HepG2 (cell line): ENCODE measurements around the gene FAM83G. TPM values are rescaled to one million over a fixed set of nuclear protein-coding genes. Genes with fewer than 3 reads are reported as not detected.

Experiments used
- DNMT1 ChIP-seq: sonication (generic); formaldehyde crosslinking; IDR thresholded peaks from 2 replicates; pipeline ENCODE4 v1.5.1; 2020; ENCODE audit warnings: mild to moderate bottlenecking, missing genetic modification reagents
- HNRNPL ChIP-seq: fragments of 200-400 bp; formaldehyde crosslinking; IDR thresholded peaks from 2 replicates; pipeline ENCODE4 v1.6.1; 2017; ENCODE audit warnings: mild to moderate bottlenecking, low read depth, low read length
- JUNB ChIP-seq: sonication (generic); formaldehyde crosslinking; IDR thresholded peaks from 2 replicates; pipeline ENCODE4 v1.8.0; 2022; ENCODE audit warnings: missing genetic modification reagents, mild to moderate bottlenecking, borderline replicate concordance
- KDM5A ChIP-seq: fragments of 200-600 bp; sonication (generic); IDR thresholded peaks from 2 replicates; pipeline ENCODE4 v1.7.0; 2018; ENCODE audit warnings: antibody characterized with exemption, mild to moderate bottlenecking, low read length, borderline replicate concordance
- KLF13 ChIP-seq: sonication (generic); formaldehyde crosslinking; IDR thresholded peaks from 2 replicates; pipeline ENCODE4 v1.4.0; 2020; ENCODE audit warnings: mild to moderate bottlenecking, missing genetic modification reagents
- KLF9 ChIP-seq: IDR thresholded peaks from 2 replicates; pipeline ENCODE4 v1.6.1; 2016; ENCODE audit warnings: low read depth
- MED1 ChIP-seq: sonication (generic); formaldehyde crosslinking; IDR thresholded peaks from 2 replicates; pipeline ENCODE4 v1.4.0; 2020; ENCODE audit warnings: missing genetic modification reagents
- PTBP1 ChIP-seq: fragments of 200-400 bp; formaldehyde crosslinking; IDR thresholded peaks from 2 replicates; pipeline ENCODE4 v1.6.1; 2018; ENCODE audit warnings: low read length, low read depth; ENCODE audit not compliant: poor library complexity, severe bottlenecking
- RBM22 ChIP-seq: fragments of 200-400 bp; formaldehyde crosslinking; optimal IDR thresholded peaks from 2 replicates; pipeline ENCODE3; 2017; ENCODE audit warnings: mild to moderate bottlenecking, low read length, moderate library complexity
- RFX3 ChIP-seq: IDR thresholded peaks from 2 replicates; pipeline ENCODE4 v1.6.1; 2016; ENCODE audit warnings: missing biosample characterization, missing genetic modification reagents
- RFXANK ChIP-seq: IDR thresholded peaks from 2 replicates; pipeline ENCODE4 v1.6.1; 2016
- ZKSCAN1 ChIP-seq: fragments of 150-350 bp; IDR thresholded peaks from 2 replicates; pipeline ENCODE4 v1.6.1; 2014; ENCODE audit warnings: low read length
- ZNF432 ChIP-seq: sonication (generic); formaldehyde crosslinking; IDR thresholded peaks from 2 replicates; pipeline ENCODE4 v1.5.0; 2020; ENCODE audit warnings: missing genetic modification reagents, mild to moderate bottlenecking, borderline replicate concordance
- ZSCAN21 ChIP-seq: sonication (generic); formaldehyde crosslinking; IDR thresholded peaks from 2 replicates; pipeline ENCODE4 v1.8.0; 2022; ENCODE audit warnings: mild to moderate bottlenecking, missing genetic modification reagents, moderate library complexity, borderline replicate concordance
- ZZZ3 ChIP-seq: sonication (generic); formaldehyde crosslinking; IDR thresholded peaks from 2 replicates; pipeline ENCODE4 v1.4.0; 2020; ENCODE audit warnings: missing genetic modification reagents, mild to moderate bottlenecking, borderline replicate concordance
- polyA plus RNA-seq, 8 experiments: library from polyadenylated mRNA; depleted of rRNA in 3 of 8; stranded (reverse) in 7 of 8; unstranded in 1 of 8; fragments of >200 nt; fragmentation: Illumina TruSeq in 4 of 8; extraction: Trizol in 4 of 8; gene quantifications; 2 replicates each; pipeline versions ENCODE4 v1.2.1 to v1.2.3, GENCODE V29; 2011 to 2016; ENCODE audit warnings: low read depth in 4 of 8, missing spikeins in 1 of 8, mixed read lengths in 1 of 8; ENCODE audit not compliant: insufficient read depth in 1 of 8
- total RNA-seq, 5 experiments: library from RNA; depleted of rRNA; stranded (reverse); fragments of >200 nt; fragmentation: Illumina TruSeq; extraction: Trizol; gene quantifications; 2 replicates each; pipeline ENCODE4 v1.2.3, GENCODE V29; 2016; ENCODE audit warnings: low read depth in 1 of 5
- TF ChIP-seq, protein P1 (sequence below), 2 experiments: sonication (generic) in 1 of 2; formaldehyde crosslinking in 1 of 2; IDR thresholded peaks; 2 replicates each; pipeline versions ENCODE4 v1.4.0 to v1.6.1; 2018 to 2020; ENCODE audit warnings: missing genetic modification reagents in 2 of 2, borderline replicate concordance in 1 of 2, low read depth in 1 of 2, mild to moderate bottlenecking in 1 of 2, missing biosample characterization in 1 of 2
- TF ChIP-seq, protein P2 (sequence below): sonication (generic); formaldehyde crosslinking; IDR thresholded peaks from 2 replicates; pipeline ENCODE4 v1.8.1; 2023; ENCODE audit warnings: missing genetic modification reagents, inconsistent platforms, borderline replicate concordance
- TF ChIP-seq, protein P3 (sequence below): sonication (generic); formaldehyde crosslinking; conservative IDR thresholded peaks from 2 replicates; pipeline ENCODE4 v1.8.1; 2023; ENCODE audit warnings: missing genetic modification reagents
- TF ChIP-seq, protein P4 (sequence below): IDR thresholded peaks from 2 replicates; pipeline ENCODE4 v1.6.1; 2016; ENCODE audit warnings: low read depth, control low read depth
- TF ChIP-seq, protein P5 (sequence below): sonication (generic); formaldehyde crosslinking; IDR thresholded peaks from 2 replicates; pipeline ENCODE4 v1.4.0; 2020; ENCODE audit warnings: missing genetic modification reagents, borderline replicate concordance

The FAM83G gene
- total and polyA plus RNA-seq, 2 of the 13 experiments (the other 11 are each of a cell fraction or from before 2014, with no cell fraction given) = 13.7 to 18.6 TPM

DNA sequence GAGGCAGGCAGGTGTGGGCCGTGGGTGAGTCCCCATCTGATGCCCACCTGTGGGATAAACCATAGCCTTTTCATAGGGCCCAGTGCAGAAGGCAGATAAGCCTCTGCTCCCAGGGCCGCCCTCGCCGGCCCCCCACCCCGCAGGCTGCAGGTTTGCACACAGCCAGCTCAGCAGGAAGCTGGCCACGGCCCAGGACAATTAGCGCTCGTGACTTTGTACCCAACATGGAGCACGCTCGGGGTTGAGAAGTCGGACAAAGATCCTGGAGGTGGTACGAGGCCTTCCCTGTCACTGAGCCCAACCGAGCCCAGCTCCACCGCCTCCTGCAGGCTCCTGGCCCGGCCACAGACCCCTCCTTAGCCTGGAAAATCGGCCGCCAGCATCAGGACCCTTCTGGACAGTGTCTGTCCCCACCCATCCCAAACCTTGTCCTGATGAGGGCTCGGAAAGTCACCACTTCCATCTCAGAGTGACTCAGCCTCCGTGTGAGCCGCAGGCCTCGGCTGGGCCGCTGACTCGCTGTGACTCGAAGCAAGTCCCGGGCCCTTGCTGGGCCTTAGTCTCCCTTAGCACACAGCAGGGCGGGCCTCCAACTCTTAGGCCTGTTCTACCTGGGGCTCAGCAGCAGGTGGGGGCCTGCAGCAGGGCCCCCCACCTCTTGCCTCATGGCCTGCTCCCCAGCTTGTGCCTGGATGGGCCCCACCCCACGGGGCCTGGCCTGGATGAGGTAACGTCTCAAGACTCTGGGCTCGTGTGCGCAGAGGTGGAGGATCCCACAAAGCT lies 22.7 kb downstream of the FAM83G start (continued):
- TF ChIP-seq, protein P1, sequence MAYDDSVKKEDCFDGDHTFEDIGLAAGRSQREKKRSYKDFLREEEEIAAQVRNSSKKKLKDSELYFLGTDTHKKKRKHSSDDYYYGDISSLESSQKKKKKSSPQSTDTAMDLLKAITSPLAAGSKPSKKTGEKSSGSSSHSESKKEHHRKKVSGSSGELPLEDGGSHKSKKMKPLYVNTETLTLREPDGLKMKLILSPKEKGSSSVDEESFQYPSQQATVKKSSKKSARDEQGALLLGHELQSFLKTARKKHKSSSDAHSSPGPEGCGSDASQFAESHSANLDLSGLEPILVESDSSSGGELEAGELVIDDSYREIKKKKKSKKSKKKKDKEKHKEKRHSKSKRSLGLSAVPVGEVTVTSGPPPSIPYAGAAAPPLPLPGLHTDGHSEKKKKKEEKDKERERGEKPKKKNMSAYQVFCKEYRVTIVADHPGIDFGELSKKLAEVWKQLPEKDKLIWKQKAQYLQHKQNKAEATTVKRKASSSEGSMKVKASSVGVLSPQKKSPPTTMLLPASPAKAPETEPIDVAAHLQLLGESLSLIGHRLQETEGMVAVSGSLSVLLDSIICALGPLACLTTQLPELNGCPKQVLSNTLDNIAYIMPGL (CRISPR knock-in tag; IDR thresholded peaks at IDR 0.05; ENCODE audit: borderline replicate concordance in 1 of 2, low read depth in 1 of 2) = no peak; a peak in 1 of 4 replicates
- no peak; the same call in 1 of the 2 replicates for TF ChIP-seq ZKSCAN1
- TF ChIP-seq, protein P2, sequence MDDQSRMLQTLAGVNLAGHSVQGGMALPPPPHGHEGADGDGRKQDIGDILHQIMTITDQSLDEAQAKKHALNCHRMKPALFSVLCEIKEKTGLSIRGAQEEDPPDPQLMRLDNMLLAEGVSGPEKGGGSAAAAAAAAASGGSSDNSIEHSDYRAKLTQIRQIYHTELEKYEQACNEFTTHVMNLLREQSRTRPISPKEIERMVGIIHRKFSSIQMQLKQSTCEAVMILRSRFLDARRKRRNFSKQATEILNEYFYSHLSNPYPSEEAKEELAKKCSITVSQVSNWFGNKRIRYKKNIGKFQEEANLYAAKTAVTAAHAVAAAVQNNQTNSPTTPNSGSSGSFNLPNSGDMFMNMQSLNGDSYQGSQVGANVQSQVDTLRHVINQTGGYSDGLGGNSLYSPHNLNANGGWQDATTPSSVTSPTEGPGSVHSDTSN (CRISPR knock-in tag) = no peak
- peak; percentile 94; the same call in 1 of the 2 replicates for TF ChIP-seq HNRNPL
- peak; percentile 77; the same call in 1 of the 2 replicates for TF ChIP-seq ZSCAN21
- no peak for TF ChIP-seq KLF13
- no peak for TF ChIP-seq KDM5A
- TF ChIP-seq ZZZ3 (CRISPR knock-in tag) = 0 out of 2 replicates have a peak, but pooled peaks have one; percentile 61
- TF ChIP-seq PTBP1 = no peak
- TF ChIP-seq RFXANK (CRISPR knock-in tag) = no peak
- no peak for TF ChIP-seq ZNF432 (CRISPR knock-in tag)
- TF ChIP-seq, protein P3, sequence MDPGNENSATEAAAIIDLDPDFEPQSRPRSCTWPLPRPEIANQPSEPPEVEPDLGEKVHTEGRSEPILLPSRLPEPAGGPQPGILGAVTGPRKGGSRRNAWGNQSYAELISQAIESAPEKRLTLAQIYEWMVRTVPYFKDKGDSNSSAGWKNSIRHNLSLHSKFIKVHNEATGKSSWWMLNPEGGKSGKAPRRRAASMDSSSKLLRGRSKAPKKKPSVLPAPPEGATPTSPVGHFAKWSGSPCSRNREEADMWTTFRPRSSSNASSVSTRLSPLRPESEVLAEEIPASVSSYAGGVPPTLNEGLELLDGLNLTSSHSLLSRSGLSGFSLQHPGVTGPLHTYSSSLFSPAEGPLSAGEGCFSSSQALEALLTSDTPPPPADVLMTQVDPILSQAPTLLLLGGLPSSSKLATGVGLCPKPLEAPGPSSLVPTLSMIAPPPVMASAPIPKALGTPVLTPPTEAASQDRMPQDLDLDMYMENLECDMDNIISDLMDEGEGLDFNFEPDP (CRISPR knock-in tag) = 0 out of 2 replicates have a peak, but pooled peaks have one; percentile 48
- TF ChIP-seq RBM22 = no peak
- no peak for TF ChIP-seq JUNB (CRISPR knock-in tag)
- TF ChIP-seq RFX3 (CRISPR knock-in tag) = no peak
- TF ChIP-seq, protein P4, sequence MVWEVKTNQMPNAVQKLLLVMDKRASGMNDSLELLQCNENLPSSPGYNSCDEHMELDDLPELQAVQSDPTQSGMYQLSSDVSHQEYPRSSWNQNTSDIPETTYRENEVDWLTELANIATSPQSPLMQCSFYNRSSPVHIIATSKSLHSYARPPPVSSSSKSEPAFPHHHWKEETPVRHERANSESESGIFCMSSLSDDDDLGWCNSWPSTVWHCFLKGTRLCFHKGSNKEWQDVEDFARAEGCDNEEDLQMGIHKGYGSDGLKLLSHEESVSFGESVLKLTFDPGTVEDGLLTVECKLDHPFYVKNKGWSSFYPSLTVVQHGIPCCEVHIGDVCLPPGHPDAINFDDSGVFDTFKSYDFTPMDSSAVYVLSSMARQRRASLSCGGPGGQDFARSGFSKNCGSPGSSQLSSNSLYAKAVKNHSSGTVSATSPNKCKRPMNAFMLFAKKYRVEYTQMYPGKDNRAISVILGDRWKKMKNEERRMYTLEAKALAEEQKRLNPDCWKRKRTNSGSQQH (CRISPR knock-in tag) = 0 out of 2 replicates have a peak, but pooled peaks have one; percentile 44
- peak; percentile 88 for TF ChIP-seq MED1 (CRISPR knock-in tag)
- TF ChIP-seq DNMT1 (CRISPR knock-in tag) = no peak
- TF ChIP-seq, protein P5, sequence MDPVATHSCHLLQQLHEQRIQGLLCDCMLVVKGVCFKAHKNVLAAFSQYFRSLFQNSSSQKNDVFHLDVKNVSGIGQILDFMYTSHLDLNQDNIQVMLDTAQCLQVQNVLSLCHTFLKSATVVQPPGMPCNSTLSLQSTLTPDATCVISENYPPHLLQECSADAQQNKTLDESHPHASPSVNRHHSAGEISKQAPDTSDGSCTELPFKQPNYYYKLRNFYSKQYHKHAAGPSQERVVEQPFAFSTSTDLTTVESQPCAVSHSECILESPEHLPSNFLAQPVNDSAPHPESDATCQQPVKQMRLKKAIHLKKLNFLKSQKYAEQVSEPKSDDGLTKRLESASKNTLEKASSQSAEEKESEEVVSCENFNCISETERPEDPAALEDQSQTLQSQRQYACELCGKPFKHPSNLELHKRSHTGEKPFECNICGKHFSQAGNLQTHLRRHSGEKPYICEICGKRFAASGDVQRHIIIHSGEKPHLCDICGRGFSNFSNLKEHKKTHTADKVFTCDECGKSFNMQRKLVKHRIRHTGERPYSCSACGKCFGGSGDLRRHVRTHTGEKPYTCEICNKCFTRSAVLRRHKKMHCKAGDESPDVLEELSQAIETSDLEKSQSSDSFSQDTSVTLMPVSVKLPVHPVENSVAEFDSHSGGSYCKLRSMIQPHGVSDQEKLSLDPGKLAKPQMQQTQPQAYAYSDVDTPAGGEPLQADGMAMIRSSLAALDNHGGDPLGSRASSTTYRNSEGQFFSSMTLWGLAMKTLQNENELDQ (CRISPR knock-in tag) = no peak
- no peak for TF ChIP-seq KLF9
